Endodermal cell (in vitro differentiated cells): ENCODE measurements around the gene FAM117A. TPM values are rescaled to one million over a fixed set of nuclear protein-coding genes. Genes with fewer than 3 reads are reported as not detected.

Experiments
- DNase-seq: peaks from one replicate; pipeline ENCODE4 v3.0.0-alpha.2; 2017
- H3K27ac ChIP-seq: 2 replicates; pipeline ENCODE4 v1.5.1; 2013; ENCODE audit warnings: mild to moderate bottlenecking, low read depth, low read length, moderate library complexity
- H3K27me3 ChIP-seq: 2 replicates; pipeline ENCODE4 v1.6.1; 2013; ENCODE audit warnings: mild to moderate bottlenecking, low read length, moderate library complexity; ENCODE audit not compliant: insufficient read depth, control insufficient read depth, poor library complexity, severe bottlenecking
- H3K36me3 ChIP-seq: 2 replicates; pipeline ENCODE4 v1.7.0; 2013; ENCODE audit warnings: mild to moderate bottlenecking, low read length, moderate library complexity; ENCODE audit not compliant: control insufficient read depth, insufficient read depth
- H3K4me1 ChIP-seq: one replicate; pipeline ENCODE4 v1.7.0; 2013; ENCODE audit warnings: low read length; ENCODE audit not compliant: control insufficient read depth, insufficient read depth
- H3K4me3 ChIP-seq: 2 replicates; pipeline ENCODE4 v1.5.1; 2013; ENCODE audit warnings: mild to moderate bottlenecking, low read length, moderate library complexity
- H3K9ac ChIP-seq: 2 replicates; pipeline ENCODE4 v1.6.1; 2013; ENCODE audit warnings: mild to moderate bottlenecking, low read length, moderate library complexity; ENCODE audit not compliant: poor library complexity, severe bottlenecking; ENCODE audit errors: extremely low read depth
- H3K9me3 ChIP-seq: 2 replicates; pipeline ENCODE4 v1.6.1; 2013; ENCODE audit warnings: mild to moderate bottlenecking, low read length, moderate library complexity; ENCODE audit not compliant: control insufficient read depth
- H3K27ac Mint-ChIP-seq: 2 replicates; pipeline ENCODE4 v1.8.0; 2020; ENCODE audit warnings: mixed read lengths
- H3K27me3 Mint-ChIP-seq: 2 replicates; pipeline ENCODE4 v1.8.0; 2021; ENCODE audit warnings: mild to moderate bottlenecking, mixed read lengths; ENCODE audit not compliant: insufficient read depth
- H3K36me3 Mint-ChIP-seq: 2 replicates; pipeline ENCODE4 v1.8.0; 2020; ENCODE audit warnings: low read depth, mixed read lengths
- H3K4me1 Mint-ChIP-seq: 2 replicates; pipeline ENCODE4 v1.8.0; 2020; ENCODE audit warnings: mixed read lengths
- H3K4me3 Mint-ChIP-seq: 2 replicates; pipeline ENCODE4 v1.8.0; 2020; ENCODE audit warnings: mild to moderate bottlenecking, moderate library complexity, mixed read lengths
- H3K9me3 Mint-ChIP-seq: 2 replicates; pipeline ENCODE4 v1.8.0; 2020; ENCODE audit warnings: mild to moderate bottlenecking, mixed read lengths
- CTCF ChIP-seq: fragments of 200-600 bp; sonication (generic); conservative IDR thresholded peaks from 2 replicates; pipeline ENCODE4 v1.5.0; 2021; ENCODE audit warnings: antibody characterized with exemption, mild to moderate bottlenecking
- WGBS, 2 experiments: methylation state at CpG; one replicate each; pipeline versions ENCODE4 v1.1.5 to v1.1.7; 2013; ENCODE audit warnings: missing lambda C conversion rate in 2 of 2, mixed read lengths in 1 of 2; ENCODE audit not compliant: insufficient coverage in 1 of 2, insufficient read length in 1 of 2; 5-methylcytosine and 5-hydroxymethylcytosine counted together
- total RNA-seq, 2 donors: library from RNA; stranded (reverse); fragmentation: NEBNext Ultra II Directional in 1 of 2; extraction: Animal tissue kit (Norgen Biotek cat#: 25700) in 1 of 2; gene quantifications; 2 replicates in 1 of 2; 3 replicates in 1 of 2; pipeline ENCODE4 v1.2.1, GENCODE V29; 2021

The FAM117A gene
- total RNA-seq, 2 donors from 2014 or later = 15.4 to 16.8 TPM

DNA sequence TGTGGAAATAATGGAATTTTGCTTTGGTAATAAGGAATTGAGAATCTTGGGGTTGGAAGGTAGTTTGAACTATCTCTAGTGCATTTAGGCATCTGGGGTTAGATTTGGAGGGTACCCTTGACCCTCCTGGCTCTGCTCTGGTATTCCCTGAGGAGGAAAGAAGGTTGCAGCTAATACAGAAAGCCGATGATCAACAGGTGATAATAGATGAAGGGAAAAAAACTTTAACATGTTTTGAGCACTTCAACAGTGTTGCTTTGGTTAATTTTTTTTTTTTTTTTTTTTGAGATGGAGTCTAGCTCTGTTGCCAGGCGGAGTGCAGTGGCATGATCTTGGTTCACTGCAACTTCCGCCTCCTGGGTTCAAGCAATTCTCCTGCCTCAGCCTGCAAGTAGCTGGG, 29.4 kb upstream of the FAM117A start:
- Mint-ChIP-seq H3K36me3 (peaks cover 75% of the 10 kb centered on the region), H3K4me1 (peaks cover 9% of the 10 kb centered on the region), H3K9me3 (no peaks in the 10 kb centered on the region), H3K27me3 (no peaks in the 10 kb centered on the region), H3K4me3 (no peak overlapping the region), H3K27ac (no peak overlapping the region)
- Histone ChIP-seq H3K27me3 (no peaks in the 10 kb centered on the region), H3K9ac (no peak overlapping the region), H3K9me3 (no peaks in the 10 kb centered on the region), H3K36me3 (peaks cover 82% of the 10 kb centered on the region), H3K27ac (no peak overlapping the region), H3K4me3 (no peak overlapping the region), H3K4me1 (no peaks in the 10 kb centered on the region)
- WGBS, 2 experiments = 97 to 100% methylated on average over 3 of the region's 3 CpGs
- TF ChIP-seq CTCF = no peak
- no peak for DNase-seq

DNA sequence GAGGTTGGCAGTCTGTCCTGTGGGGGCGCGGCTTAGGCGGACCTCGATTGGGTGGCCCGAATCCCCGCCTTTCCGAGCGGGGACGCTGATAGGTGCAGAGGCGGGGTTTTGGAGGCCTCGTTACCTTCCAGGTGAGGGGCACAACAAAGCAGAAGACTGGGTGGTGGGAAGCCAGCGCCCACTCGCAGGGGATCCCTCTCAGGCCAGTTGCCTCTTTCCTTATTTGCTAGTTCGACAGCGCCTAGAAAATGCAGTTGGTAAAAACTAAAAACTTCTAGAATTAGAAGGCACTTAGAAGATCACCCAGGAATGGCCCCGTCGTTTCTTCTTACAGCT, 25.3 kb upstream of the FAM117A start:
- H3K27me3 Mint-ChIP-seq = no peaks in the 10 kb centered on the region
- Histone ChIP-seq H3K4me1 (no peaks in the 10 kb centered on the region), H3K36me3 (peaks cover 44% of the 10 kb centered on the region), H3K27me3 (no peaks in the 10 kb centered on the region), H3K27ac (no peak overlapping the region), H3K4me3 (peak overlapping the region; percentile 82), H3K9ac (peak overlapping the region; percentile 60), H3K9me3 (no peaks in the 10 kb centered on the region)
- DNase-seq = no peak
- peak overlapping the region; percentile 92 for H3K4me3 Mint-ChIP-seq
- TF ChIP-seq CTCF = no peak
- 6 to 7% methylated on average over 7 to 17 of the region's 17 CpGs for WGBS, 2 experiments
- no peaks in the 10 kb centered on the region for H3K9me3 Mint-ChIP-seq
- H3K36me3 Mint-ChIP-seq = peaks cover 46% of the 10 kb centered on the region
- peak overlapping the region; percentile 99 for H3K27ac Mint-ChIP-seq
- peaks cover 18% of the 10 kb centered on the region for H3K4me1 Mint-ChIP-seq

- peak within 1 kb of the TSS; percentile 91 for H3K27ac ChIP-seq
- peaks cover 5% of the 10 kb centered on the region for H3K27me3 ChIP-seq
- no peaks in the 10 kb centered on the region for H3K27me3 Mint-ChIP-seq
- H3K9me3 ChIP-seq = no peaks in the 10 kb centered on the region
- peak within 1 kb of the TSS; percentile 92 for H3K4me3 ChIP-seq
- no peak for TF ChIP-seq CTCF
- H3K9ac ChIP-seq = peak within 1 kb of the TSS; percentile 99
- H3K36me3 ChIP-seq = peaks cover 38% of the 10 kb centered on the region
- peak; percentile 100 for DNase-seq
- no peaks in the 10 kb centered on the region for H3K4me1 ChIP-seq
- H3K4me3 Mint-ChIP-seq = peak within 1 kb of the TSS; percentile 92
- H3K36me3 Mint-ChIP-seq = peaks cover 41% of the 10 kb centered on the region
- no peaks in the 10 kb centered on the region for H3K9me3 Mint-ChIP-seq
- WGBS, 2 experiments = 0% methylated on average over 35 to 59 of the region's 59 CpGs
- peak within 1 kb of the TSS; percentile 99 for H3K27ac Mint-ChIP-seq
- H3K4me1 Mint-ChIP-seq = peaks cover 18% of the 10 kb centered on the region
Observed at GRCh38 chr17:49788478-49789242, 24.7 kb upstream of the FAM117A start, which contains the start of gene KAT7. KAT7 (plus strand) TSS chr17:49788681; CDS start chr17:49788835, 154 bp downstream.
